Activated CD8-positive, alpha-beta T cell treated with anti-CD3 and anti-CD28 coated beads for 36 hours (primary cell): Measurements from ENCODE around the gene HOXC5. TPM values are rescaled to one million over a fixed set of nuclear protein-coding genes. Genes with fewer than 3 reads are reported as not detected.
A peak's percentile ranks its signal among the peaks of the same experiment; 100 is the strongest.

Source experiments
- ATAC-seq: fragments of 200-7000 bp; cut with Tn5 transposase; one replicate; pipeline ENCODE4 v1.10.0; 2021; ENCODE audit warnings: mild to moderate bottlenecking, moderate library complexity
- CTCF ChIA-PET: fragments of 350-600 bp; sonication (Branson Sonifier 250); formaldehyde crosslinking; loops from one replicate; lab custom pipeline; 2021; ENCODE audit warnings: antibody characterized with exemption; lab: Charles Lee
- POLR2A ChIA-PET: fragments of 350-600 bp; sonication (Branson Sonifier 250); formaldehyde crosslinking; loops from one replicate; lab custom pipeline; 2021; ENCODE audit warnings: antibody characterized with exemption; lab: Charles Lee
- DNase-seq: peaks from one replicate; pipeline ENCODE4 v3.0.0-alpha.2; 2020
- H3K27ac Mint-ChIP-seq: one replicate; pipeline ENCODE4 v1.8.0; 2021; ENCODE audit warnings: mild to moderate bottlenecking, mixed read lengths
- H3K27me3 Mint-ChIP-seq: one replicate; pipeline ENCODE4 v1.8.0; 2021; ENCODE audit warnings: mixed read lengths
- H3K36me3 Mint-ChIP-seq: one replicate; pipeline ENCODE4 v1.8.0; 2021; ENCODE audit warnings: low read depth, mixed read lengths
- H3K4me1 Mint-ChIP-seq: one replicate; pipeline ENCODE4 v1.8.0; 2021; ENCODE audit warnings: low read depth, mixed read lengths
- H3K4me3 Mint-ChIP-seq: one replicate; pipeline ENCODE4 v1.8.0; 2021; ENCODE audit warnings: mild to moderate bottlenecking, moderate library complexity, mixed read lengths
- H3K9me3 Mint-ChIP-seq: one replicate; pipeline ENCODE4 v1.8.0; 2021; ENCODE audit warnings: mixed read lengths
- CTCF ChIP-seq: fragments of 200-600 bp; IDR thresholded peaks from one replicate; pipeline ENCODE4 v1.8.0; 2022; ENCODE audit warnings: antibody characterized with exemption, mild to moderate bottlenecking
- intact Hi-C: fragments of 100-400 bp; cut with micrococcal nuclease; formaldehyde crosslinking; loops from one replicate; pipeline ENCODE4 v1.10.0; 2022
- total RNA-seq, 2 experiments: library from RNA; stranded (reverse); gene quantifications; one replicate each; pipeline ENCODE4 v1.2.3, GENCODE V29; 2021

The HOXC5 gene
- not detected for total RNA-seq

- intact Hi-C loops = loop anchor here (2.0 kb wide), 1 partner anchor 158 kb away; no protein-coding TSS in a partner anchor
- peak; percentile 97 for TF ChIP-seq CTCF
- Mint-ChIP-seq H3K9me3 (no peaks in the 10 kb centered on the region), H3K4me1 (peaks cover 18% of the 10 kb centered on the region), H3K36me3 (no peaks in the 10 kb centered on the region), H3K27ac (no peak within 1 kb of the TSS), H3K27me3 (peaks cover 66% of the 10 kb centered on the region), H3K4me3 (peak within 1 kb of the TSS; percentile 32)
- ATAC-seq (peak; percentile 57), DNase-seq (peak; percentile 78)
- CTCF ChIA-PET = interaction anchor here (0.6 to 5.6 kb wide), 52 partner anchors 8 to 1113 kb away, joined by 3 to 140 read pairs (median 5); partner anchors contain the start of genes HOXC10, HOXC4, HOXC8 and HOXC9
- POLR2A ChIA-PET = interaction anchor here (0.7 to 1.0 kb wide), 2 partner anchors 21 to 152 kb away, joined by 3 to 4 read pairs; partner anchors contain the start of gene HOXC4
Measured at GRCh38 chr12:54032627-54033100, at the start of gene HOXC5. HOXC5 (plus strand) TSS chr12:54033050; CDS start chr12:54033123, 73 bp downstream.

GRCh38 chr12:53983568-53983949 lies 49.3 kb upstream of the HOXC5 start:
- DNase-seq (no peak), ATAC-seq (no peak)
- CTCF ChIA-PET = interaction anchor here (3.3 to 5.8 kb wide), 4 partner anchors 16 to 217 kb away, joined by 25 to 58 read pairs (median 35); partner anchors contain the start of genes HOXC5, HOXC9 and SMUG1
- H3K4me1 Mint-ChIP-seq = peaks cover 14% of the 10 kb centered on the region
- H3K9me3 Mint-ChIP-seq = no peaks in the 10 kb centered on the region
- POLR2A ChIA-PET = no interaction called here
- no peaks in the 10 kb centered on the region for H3K36me3 Mint-ChIP-seq
- H3K4me3 Mint-ChIP-seq = no peak overlapping the region
- peaks cover 91% of the 10 kb centered on the region for H3K27me3 Mint-ChIP-seq
- no peak for TF ChIP-seq CTCF
- intact Hi-C loops = no loop called here
- H3K27ac Mint-ChIP-seq = no peak overlapping the region

GRCh38 chr12:53983950-53984572 lies 48.8 kb upstream of the HOXC5 start:
- CTCF ChIA-PET = interaction anchor here (1.2 to 5.8 kb wide), 15 partner anchors 10 to 230 kb away, joined by 3 to 58 read pairs (median 15); partner anchors contain the start of genes HOXC13, HOXC5, HOXC9 and SMUG1
- intact Hi-C loops = no loop called here
- TF ChIP-seq CTCF = no peak
- Mint-ChIP-seq H3K4me3 (no peak overlapping the region), H3K27ac (no peak overlapping the region), H3K4me1 (peaks cover 17% of the 10 kb centered on the region), H3K27me3 (peaks cover 90% of the 10 kb centered on the region), H3K36me3 (no peaks in the 10 kb centered on the region), H3K9me3 (no peaks in the 10 kb centered on the region)
- POLR2A ChIA-PET = no interaction called here
- ATAC-seq (no peak), DNase-seq (no peak)

DNA sequence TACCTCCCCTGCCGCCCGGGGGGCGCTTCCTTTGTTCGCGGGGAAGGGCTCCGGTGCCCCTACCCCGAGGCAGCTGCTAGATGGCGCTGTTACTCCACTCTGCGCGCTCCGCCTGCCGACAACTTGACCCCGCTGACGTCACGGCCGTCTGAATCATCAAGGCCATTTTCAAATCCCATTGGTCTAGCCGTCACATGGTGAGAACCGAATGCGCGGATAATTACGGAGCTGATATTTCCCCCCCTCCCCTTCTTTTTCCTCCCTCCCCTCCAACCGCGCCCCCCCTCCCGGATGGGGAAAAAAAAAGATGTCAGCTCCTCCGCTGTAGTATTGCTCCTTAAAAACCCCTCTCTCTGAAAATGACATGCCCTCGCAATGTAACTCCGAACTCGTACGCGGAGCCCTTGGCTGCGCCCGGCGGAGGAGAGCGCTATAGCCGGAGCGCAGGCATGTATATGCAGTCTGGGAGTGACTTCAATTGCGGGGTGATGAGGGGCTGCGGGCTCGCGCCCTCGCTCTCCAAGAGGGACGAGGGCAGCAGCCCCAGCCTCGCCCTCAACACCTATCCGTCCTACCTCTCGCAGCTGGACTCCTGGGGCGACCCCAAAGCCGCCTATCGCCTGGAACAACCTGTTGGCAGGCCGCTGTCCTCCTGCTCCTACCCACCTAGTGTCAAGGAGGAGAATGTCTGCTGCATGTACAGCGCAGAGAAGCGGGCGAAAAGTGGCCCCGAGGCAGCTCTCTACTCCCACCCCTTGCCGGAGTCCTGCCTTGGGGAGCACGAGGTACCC lies 47.8 kb upstream of the HOXC5 start, which contains the start of gene HOXC10:
Gene HOXC10 (plus strand): TSS at position 246 of the 791 bp plus-strand sequence. CDS start 114 bp downstream, at position 360.
- DNase-seq = peak; percentile 97
- peak; percentile 83 for ATAC-seq
- intact Hi-C loops = loop anchor here (5.0 kb wide), 1 partner anchor 42 kb away; the partner anchor contains the start of gene HOXC6

More for the DNA sequence above, 47.8 kb upstream of the HOXC5 start, which contains the start of gene HOXC10:
- Mint-ChIP-seq H3K4me3 (peak within 1 kb of the TSS; percentile 38), H3K27me3 (peaks cover 90% of the 10 kb centered on the region), H3K27ac (no peak within 1 kb of the TSS), H3K36me3 (no peaks in the 10 kb centered on the region), H3K9me3 (no peaks in the 10 kb centered on the region), H3K4me1 (peaks cover 27% of the 10 kb centered on the region)
- POLR2A ChIA-PET = interaction anchor here (0.8 to 2.4 kb wide), 4 partner anchors 11 to 208 kb away, joined by 3 to 9 read pairs (median 4); partner anchors contain the start of genes HOXC12 and HOXC9
- TF ChIP-seq CTCF = peak; percentile 62
- CTCF ChIA-PET = interaction anchor here (0.6 to 5.8 kb wide), 35 partner anchors 9 to 283 kb away, joined by 3 to 58 read pairs (median 4); partner anchors contain the start of genes HOXC12, HOXC13, HOXC5 and HOXC8
